ENCODE results near the gene MPL. TPM values are rescaled to one million over a fixed set of nuclear protein-coding genes. Genes with fewer than 3 reads are reported as not detected.

Gene MPL
- total and polyA plus RNA-seq, 8 donors, result not detected

DNA sequence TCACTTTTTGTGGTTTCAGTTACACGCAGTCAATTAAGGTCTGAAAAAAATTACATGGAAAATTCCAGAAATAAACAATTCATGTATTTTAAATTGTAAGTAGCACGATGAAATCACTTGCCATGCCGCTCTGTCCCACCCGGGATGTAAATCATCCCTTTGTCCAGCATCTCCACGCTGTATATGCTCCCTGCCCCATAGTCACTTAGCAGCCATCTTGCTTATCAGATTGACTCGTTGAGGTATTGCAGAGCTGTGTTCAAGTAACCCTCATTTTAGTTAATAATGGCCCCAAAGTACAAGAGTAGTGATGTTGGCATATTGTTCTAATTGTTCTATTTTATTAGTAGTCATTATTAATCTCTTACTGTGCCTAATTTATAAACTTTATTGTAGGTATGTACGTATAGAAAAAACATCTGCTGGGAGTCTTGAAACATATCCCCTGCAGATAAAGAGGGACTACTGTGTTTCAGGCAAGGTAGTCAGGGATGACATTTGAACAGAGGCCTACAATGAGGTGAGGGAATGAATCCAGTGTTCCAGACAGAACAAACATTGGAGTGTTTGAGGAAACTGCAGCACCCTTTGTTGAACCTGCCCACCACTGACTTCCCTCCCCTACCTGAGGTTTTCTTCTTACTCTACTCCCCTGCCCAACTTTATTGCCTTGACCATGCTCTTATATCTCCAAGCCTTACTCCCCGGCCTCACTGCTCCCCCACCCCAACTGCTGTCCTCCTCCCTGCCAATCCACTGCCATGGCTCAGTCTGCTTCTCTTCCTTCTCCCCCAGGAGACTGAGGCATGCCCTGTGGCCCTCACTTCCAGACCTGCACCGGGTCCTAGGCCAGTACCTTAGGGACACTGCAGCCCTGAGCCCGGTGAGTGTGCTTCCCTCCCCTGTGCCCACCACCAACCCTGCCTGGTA lies 14.1 kb downstream of the MPL start:
- Histone ChIP-seq H3K9me3 (no peaks in the 10 kb centered on the region), H3K27me3 (no peaks in the 10 kb centered on the region), H3K4me1 (peaks cover 7 to 27% (median 17%) of the 10 kb centered on the region in 4 donors), H3K27ac (peak overlapping the region in 4 of 5 donors; percentile 3 to 51 (median 36)), H3K4me3 (no peak overlapping the region), H3K36me3 (no peaks in the 10 kb centered on the region)
- 72 to 82% (median 82%) methylated on average over 10 of the region's 10 CpGs for WGBS, 5 donors
- TF ChIP-seq EP300 (IDR thresholded peaks at IDR 0.05) (no peak), POLR2AphosphoS5 (IDR thresholded peaks at IDR 0.05) (no peak), POLR2A (IDR thresholded peaks at IDR 0.05) (no peak)
- TF ChIP-seq, protein P1, sequence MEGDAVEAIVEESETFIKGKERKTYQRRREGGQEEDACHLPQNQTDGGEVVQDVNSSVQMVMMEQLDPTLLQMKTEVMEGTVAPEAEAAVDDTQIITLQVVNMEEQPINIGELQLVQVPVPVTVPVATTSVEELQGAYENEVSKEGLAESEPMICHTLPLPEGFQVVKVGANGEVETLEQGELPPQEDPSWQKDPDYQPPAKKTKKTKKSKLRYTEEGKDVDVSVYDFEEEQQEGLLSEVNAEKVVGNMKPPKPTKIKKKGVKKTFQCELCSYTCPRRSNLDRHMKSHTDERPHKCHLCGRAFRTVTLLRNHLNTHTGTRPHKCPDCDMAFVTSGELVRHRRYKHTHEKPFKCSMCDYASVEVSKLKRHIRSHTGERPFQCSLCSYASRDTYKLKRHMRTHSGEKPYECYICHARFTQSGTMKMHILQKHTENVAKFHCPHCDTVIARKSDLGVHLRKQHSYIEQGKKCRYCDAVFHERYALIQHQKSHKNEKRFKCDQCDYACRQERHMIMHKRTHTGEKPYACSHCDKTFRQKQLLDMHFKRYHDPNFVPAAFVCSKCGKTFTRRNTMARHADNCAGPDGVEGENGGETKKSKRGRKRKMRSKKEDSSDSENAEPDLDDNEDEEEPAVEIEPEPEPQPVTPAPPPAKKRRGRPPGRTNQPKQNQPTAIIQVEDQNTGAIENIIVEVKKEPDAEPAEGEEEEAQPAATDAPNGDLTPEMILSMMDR (IDR thresholded peaks at IDR 0.05), result no peak
- DNase-seq, result no peak
- intact Hi-C loops (cut with DNase I; ENCODE audit: low total_unique reads), result no loop called here

GRCh38 chr1:43352351-43352705 lies 14.7 kb downstream of the MPL start:
- intact Hi-C loops (cut with DNase I; ENCODE audit: low total_unique reads), result no loop called here

DNA sequence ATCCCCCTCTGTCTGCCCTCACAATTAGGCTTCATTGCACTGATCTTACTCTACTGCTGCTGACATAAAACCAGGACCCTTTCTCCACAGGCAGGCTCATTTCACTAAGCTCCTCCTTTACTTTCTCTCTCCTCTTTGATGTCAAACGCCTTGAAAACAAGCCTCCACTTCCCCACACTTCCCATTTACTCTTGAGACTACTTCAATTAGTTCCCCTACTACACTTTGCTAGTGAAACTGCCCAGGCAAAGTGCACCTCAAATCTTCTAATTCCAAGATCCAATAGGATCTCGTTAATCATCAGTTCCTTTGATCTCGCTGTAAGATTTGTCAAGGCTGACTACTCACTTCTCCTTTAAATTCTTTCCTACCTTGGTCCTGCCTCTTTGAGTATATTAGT lies 15.3 kb downstream of the MPL start:
- H3K27me3 ChIP-seq, result no peaks in the 10 kb centered on the region
- TF ChIP-seq POLR2AphosphoS5 (IDR thresholded peaks at IDR 0.05) (no peak), EP300 (IDR thresholded peaks at IDR 0.05) (no peak), POLR2A (IDR thresholded peaks at IDR 0.05) (no peak)
- TF ChIP-seq, protein P1 (IDR thresholded peaks at IDR 0.05), result no peak

More at GRCh38 chr1:43352351-43352705, 14.7 kb downstream of the MPL start:
- Histone ChIP-seq H3K4me3 (no peak overlapping the region), H3K9me3 (no peaks in the 10 kb centered on the region), H3K4me1 (peaks cover 7 to 27% (median 18%) of the 10 kb centered on the region in 4 donors), H3K27ac (peak overlapping the region in 4 of 5 donors; percentile 3 to 51 (median 36)), H3K27me3 (no peaks in the 10 kb centered on the region), H3K36me3 (no peaks in the 10 kb centered on the region)
- 96 to 100% (median 97%) methylated on average over 2 of the region's 2 CpGs for WGBS, 5 donors
- TF ChIP-seq POLR2AphosphoS5 (IDR thresholded peaks at IDR 0.05), result no peak
- TF ChIP-seq, protein P1 (IDR thresholded peaks at IDR 0.05), result no peak
- DNase-seq, result no peak

GRCh38 chr1:43354471-43354870 lies 16.9 kb downstream of the MPL start:
- Histone ChIP-seq H3K27ac (no peak overlapping the region), H3K9me3 (no peaks in the 10 kb centered on the region), H3K36me3 (no peaks in the 10 kb centered on the region), H3K27me3 (no peaks in the 10 kb centered on the region), H3K4me3 (no peak overlapping the region), H3K4me1 (peaks cover 11 to 29% (median 23%) of the 10 kb centered on the region in 4 donors)
- TF ChIP-seq POLR2AphosphoS5 (IDR thresholded peaks at IDR 0.05) (no peak), POLR2A (IDR thresholded peaks at IDR 0.05) (no peak)
- WGBS, 5 donors, result 78 to 86% (median 84%) methylated on average over 2 of the region's 2 CpGs
- DNase-seq, result no peak
- intact Hi-C loops (cut with DNase I; ENCODE audit: low total_unique reads), result no loop called here

More for the DNA sequence above, 15.3 kb downstream of the MPL start:
- DNase-seq, result no peak
- H3K9me3 ChIP-seq, result no peaks in the 10 kb centered on the region
- H3K4me3 ChIP-seq, result no peak overlapping the region
- H3K36me3 ChIP-seq, result no peaks in the 10 kb centered on the region
- intact Hi-C loops (cut with DNase I; ENCODE audit: low total_unique reads), result no loop called here
- peaks cover 7 to 31% (median 22%) of the 10 kb centered on the region in 4 donors for H3K4me1 ChIP-seq
- no peak overlapping the region for H3K27ac ChIP-seq
- 55 to 78% (median 66%) methylated on average over 3 of the region's 3 CpGs for WGBS, 5 donors

GRCh38 chr1:43354936-43355335 lies 17.3 kb downstream of the MPL start:
- intact Hi-C loops (cut with DNase I; ENCODE audit: low total_unique reads), result no loop called here
- H3K27me3 ChIP-seq, result no peaks in the 10 kb centered on the region
- no peak for DNase-seq
- H3K27ac ChIP-seq, result no peak overlapping the region
- peaks cover 0 to 1% (median 0%) of the 10 kb centered on the region in 4 donors for H3K36me3 ChIP-seq
- no peaks in the 10 kb centered on the region for H3K9me3 ChIP-seq
- WGBS, 5 donors, result 85 to 100% (median 100%) methylated on average over 2 of the region's 2 CpGs
- peaks cover 7 to 29% (median 24%) of the 10 kb centered on the region in 4 donors for H3K4me1 ChIP-seq
- H3K4me3 ChIP-seq, result no peak overlapping the region
- no peak for TF ChIP-seq POLR2A (IDR thresholded peaks at IDR 0.05)
- TF ChIP-seq, protein P1 (IDR thresholded peaks at IDR 0.05), result no peak
- TF ChIP-seq POLR2AphosphoS5 (IDR thresholded peaks at IDR 0.05), result no peak
- no peak for TF ChIP-seq EP300 (IDR thresholded peaks at IDR 0.05)
